HG03175 (cell line): ENCODE results near the gene ZNF525.
A peak's percentile ranks its signal among the peaks of the same experiment; 100 is the strongest.
"Not testable (repeated sequence)": the region's sequence is repeated elsewhere in the genome, so short reads cannot be mapped to it uniquely, and the experiment has no call there.

ENCODE experiments used
- ATAC-seq: cut with Tn5 transposase; IDR thresholded peaks from one replicate; pipeline ENCODE4 v1.9.1; 2021; ENCODE audit warnings: mild to moderate bottlenecking, moderate library complexity; ENCODE audit not compliant: unreplicated experiment

The ZNF525 gene

DNA sequence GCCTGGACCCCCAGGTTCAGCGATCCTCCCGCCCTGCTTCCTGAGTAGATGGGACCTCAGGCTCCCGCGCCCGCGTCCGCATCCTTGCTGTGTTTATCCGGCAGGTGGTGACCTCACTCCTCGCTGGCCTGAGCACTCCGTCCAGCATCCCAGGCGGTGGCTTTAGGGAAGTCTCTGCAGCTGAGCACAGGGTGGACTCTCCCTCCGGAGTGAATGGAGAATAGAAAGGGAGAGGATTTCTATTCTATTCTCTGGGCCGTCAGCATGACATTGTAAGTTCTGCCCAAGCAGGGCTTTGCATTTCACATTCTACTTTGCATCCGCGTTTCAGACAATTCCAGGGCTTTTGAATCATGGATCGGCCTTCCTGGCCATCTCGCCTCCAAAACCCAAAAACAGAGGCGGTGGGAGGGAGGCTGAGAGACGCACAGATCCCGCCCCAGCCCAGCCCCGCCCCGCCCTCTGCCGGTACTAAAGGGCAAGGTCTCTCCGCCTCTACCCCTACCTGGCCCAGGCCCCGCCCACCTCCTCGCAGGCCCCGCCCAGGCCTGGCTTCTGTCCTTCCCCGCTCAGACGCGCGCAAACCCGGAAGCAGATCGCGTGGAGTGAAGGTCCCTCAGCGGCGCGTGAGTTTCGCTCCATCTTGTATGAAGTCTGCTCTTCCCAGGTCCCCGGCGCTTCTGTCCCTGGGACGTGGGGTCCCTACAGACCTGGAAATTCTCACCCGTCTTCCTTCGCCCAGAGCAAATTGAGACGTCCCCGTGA lies at the start of gene ZNF525:
ZNF525 (plus strand) TSS at position 572 of the 765 bp plus-strand sequence. CDS start 6,577 bp downstream, outside the sequence.
- peak; percentile 97 for ATAC-seq

DNA sequence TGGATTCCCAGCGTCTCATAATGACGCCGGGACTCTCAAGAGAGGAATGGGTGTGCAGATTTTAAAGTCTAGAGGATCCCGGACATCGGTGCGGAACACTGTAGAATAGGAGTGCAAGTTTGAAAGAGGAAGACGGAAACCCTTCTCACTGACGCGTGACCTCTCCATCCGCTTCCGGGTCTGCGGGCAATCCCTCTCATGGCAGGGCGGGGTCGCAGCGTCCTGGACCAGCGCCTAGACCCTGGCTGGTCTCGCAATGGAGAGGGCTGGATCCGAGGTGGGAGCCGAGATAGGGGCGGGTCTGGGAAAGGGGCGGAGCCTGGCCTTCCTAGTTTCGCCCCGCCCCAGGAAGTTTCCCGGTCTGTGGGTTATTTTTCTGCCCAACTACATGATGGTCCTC lies 36.5 kb upstream of the ZNF525 start:
- ATAC-seq, result no peak

DNA sequence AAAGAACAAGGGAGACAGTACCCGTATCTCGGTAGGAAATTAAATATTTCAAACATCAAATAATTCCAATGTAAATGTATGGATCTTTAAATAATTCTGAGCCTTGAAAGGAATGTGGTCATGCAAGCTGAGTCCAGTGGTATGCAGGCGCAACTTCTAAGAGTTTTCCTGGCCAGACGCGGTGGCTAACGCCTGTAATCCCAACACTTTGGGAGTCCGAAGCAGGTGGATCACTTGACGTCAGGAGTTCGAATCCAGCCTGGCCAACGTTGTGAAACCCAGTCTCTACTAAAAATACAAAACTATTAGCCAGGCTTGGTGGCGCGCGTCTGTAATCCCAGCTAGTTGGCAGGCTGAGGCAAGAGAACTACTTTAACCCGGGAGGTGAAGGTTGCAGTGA lies 33.0 kb upstream of the ZNF525 start:
- ATAC-seq, result no peak

DNA sequence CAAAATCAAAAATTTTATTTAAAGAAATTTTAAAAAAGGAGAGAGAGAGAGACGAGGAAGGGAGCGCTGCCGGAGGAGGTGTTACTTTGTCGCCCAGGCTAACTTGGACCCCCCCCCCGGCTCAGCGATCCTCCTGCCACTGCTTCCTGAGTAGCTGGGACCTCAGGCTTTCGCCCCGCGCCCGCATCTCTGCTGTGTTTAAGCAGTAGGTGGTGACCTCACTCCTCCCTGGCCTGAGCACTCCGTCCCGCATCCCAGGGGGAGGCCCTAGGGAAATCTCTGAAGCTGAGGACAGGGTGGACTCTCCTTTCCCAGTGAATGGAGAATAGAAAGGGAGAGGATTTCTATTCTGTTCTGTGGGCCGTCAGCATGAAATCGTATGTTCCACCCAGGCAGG lies 32.4 kb upstream of the ZNF525 start:
- ATAC-seq, result peak; percentile 18

DNA sequence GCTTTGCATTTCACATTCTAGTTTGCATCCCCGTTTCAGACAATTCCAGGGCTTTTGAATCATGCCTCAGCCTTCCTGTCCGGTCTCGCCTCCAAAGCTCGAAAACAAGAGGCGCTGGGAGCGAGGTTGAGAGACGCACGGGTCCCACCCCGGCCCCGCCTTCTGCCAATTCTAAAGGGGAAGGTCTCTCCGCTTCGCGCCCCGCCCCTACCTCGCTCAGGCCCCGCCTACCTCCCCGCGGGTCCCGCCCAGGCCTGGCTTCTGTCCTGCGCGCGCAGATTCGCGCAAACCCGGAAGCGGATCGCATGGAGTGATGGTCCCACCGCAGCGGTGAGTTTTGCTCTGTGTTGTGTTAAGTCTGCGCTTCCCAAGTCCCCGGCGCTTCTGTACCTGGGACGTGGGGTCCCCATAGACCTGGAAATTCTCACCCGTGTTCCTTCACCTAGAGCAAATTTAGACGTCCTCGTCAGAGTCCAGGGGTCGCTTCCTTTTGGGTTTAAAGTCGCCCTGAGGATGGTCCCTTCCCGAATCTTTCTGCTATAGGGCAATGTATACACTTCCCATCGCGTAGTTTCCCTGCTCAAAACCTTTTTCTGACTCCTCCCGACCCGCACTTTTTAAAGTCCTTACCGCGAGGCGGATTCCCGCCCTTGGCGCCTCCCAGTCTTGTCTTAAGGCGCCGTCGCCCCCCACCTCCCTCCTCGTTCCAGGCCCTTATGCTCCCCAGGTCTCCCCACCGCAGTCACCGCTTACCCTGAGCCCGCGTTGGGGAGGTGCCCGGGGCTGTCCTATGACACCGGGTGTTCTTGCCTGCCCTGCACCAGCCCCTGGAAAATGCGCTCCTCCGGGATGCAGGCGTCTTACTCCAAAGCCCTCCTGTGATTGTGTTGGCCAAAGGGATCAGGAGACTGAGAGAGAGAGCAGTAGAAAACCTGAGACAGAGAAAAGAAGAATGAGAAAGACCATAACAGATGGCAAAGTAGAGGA lies 31.7 kb upstream of the ZNF525 start, which contains the start of gene ZNF845:
ZNF845 (plus strand) TSS at position 287 of the 987 bp plus-strand sequence. CDS start 7,559 bp downstream, outside the sequence.
- ATAC-seq, result peak; percentile 93

DNA sequence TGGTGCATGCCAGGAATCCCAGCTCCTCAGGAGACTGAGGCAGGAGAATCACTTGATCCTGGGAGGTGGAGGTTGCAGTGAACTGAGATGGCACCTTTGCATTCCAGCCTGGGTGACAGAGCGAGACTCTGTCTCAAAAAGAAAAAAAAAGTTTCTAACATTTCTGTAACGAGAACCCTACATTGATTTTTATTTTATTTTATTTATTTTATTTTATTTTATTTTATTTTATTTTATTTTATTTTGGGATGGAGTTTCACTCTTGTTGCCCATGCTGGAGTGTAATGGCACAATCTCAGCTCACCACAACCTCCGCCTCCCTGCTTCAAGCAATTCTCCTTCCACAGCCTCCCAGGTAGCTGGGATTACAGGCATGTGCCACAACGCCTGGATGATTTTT lies 21.1 kb upstream of the ZNF525 start:
- ATAC-seq, result not testable (repeated sequence)

DNA sequence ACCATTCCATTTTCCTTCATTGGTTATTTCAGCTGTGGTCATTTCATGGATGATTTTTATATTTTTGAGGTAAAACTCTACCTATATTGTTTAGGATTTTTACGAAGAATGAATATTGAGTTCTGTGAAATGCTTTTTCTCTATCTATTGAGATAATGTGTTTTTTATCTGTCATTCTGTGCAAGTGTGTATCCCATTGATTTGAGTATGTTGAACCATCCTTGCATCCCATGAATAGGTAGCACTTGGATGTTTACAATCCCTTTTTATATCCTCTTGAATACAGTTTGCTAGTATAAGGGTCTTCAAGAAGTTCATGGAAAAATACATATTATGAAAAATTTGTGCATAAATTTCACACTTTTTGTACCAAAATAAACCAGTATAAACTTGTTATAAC lies 9.8 kb upstream of the ZNF525 start:
- ATAC-seq, result no peak

DNA sequence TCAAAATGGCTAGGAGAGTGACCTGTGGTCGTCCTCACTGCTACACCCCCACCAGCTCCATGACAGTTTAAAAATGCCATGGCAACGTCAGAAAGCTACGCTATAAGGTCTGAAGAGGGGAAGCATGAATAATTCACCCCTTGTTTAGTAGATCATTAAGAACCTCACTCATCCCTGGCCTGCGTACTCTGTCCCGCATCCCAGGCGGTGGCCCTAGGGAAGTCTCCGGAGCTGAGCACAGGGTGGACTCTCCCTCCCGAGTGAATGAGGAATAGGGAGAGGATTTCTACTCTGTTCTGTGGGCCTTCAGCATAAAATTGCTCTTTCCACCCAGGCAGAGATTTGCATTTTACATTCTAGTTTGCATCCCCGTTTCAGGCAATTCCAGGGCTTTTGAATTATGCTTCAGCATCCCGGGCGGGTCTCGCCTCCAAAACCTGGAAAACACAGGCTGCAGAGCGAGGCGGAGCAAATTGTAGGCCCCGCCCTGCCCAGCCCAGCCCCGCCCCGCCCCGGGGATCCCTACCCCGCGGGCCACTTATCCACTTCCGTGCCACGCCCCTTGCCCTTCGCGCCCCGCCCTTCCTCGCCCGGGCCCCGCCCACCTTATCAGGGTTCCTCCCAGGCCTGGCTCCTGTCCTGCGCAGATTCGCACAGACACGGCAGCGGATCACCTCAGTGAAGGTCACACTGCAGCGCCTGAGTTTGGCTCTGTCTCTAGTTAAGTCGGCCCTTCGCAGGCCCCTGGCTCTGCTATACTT lies 7.5 kb upstream of the ZNF525 start:
- ATAC-seq, result no peak

DNA sequence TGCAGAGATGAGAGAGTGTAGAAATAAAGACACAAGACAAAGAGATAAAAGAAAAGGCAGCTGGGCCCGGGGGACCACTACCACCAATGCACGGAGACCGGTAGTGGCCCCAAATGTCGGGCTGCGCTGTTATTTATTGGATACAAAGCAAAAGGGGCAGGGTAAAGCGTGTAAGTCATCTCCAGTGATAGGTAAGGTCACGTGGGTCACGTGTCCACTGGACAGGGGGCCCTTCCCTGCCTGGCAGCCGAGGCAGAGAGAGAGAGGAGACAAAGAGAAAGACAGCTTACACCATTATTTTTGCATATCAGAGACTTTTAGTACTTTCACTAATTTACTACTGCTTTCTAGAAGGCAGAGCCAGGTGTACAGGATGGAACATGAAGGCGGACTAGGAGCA lies 5.4 kb upstream of the ZNF525 start:
- not testable (repeated sequence) for ATAC-seq

DNA sequence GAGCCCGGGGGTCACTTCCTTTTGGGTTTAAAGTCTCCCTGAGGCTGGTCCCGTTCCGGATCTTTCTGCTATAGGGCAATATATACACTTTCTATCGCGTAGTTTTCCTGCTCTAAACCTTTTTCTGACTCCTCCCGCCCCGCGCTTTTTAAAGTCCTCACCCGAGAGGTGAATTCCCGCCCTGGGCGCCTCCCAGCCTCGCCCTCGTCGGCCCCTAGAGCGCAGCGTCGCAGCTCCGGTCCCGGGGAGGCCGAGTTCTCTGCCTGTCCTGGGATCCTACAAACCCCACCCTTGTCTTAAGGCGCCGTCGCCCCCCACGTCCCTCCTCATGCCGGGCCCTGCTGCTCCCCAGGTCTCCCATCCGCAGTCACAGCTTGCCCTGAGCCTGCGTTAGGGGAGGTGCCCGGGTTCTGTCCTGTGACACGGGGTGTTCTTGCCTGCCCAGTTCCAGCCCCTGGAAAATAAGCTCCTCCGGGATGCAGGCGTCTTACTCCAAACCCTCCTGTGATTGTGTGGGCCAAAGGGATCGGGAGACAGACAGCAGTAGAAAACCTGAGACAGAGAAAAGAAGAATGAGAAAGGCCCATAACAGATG lies 491 bp downstream of the ZNF525 start:
- peak; percentile 27 for ATAC-seq

DNA sequence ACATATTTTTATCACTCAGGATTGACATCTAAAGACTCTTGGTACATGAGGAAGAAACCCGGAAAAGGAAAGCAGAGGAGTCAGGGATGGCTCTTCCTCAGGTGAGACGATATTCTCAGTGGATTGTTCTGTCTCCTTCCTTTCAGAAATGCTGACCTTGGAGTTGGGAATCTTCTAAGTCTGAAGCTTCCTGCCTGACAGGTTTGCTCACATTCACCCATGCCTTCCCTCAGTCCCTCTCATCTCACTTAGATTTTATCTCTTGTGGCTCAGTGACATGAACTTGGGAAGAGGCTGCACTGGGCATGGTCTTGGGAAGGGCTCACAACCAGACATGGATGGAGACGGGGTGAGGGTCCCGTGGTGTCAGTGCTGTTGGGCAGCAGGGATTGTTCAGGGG lies 6.7 kb downstream of the ZNF525 start:
- no peak for ATAC-seq

DNA sequence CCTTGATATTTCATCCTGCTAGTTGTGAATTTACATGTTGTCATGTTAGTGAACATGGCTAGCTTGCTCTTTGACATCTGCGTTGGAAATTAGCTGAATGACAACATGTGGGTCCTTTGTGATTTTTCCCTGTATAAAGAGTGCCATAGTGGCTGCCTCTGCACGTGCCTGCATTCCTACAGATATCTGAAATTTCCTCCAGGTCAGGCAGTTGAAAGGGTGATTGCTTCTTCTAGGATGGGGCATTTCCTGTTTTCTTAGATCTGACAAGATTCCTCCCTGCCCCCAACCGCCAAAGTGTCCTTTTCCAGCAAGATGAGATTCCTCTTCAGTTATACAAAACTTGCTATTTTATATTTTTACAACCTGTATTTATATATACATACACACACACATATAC lies 8.8 kb downstream of the ZNF525 start:
- ATAC-seq, result no peak

DNA sequence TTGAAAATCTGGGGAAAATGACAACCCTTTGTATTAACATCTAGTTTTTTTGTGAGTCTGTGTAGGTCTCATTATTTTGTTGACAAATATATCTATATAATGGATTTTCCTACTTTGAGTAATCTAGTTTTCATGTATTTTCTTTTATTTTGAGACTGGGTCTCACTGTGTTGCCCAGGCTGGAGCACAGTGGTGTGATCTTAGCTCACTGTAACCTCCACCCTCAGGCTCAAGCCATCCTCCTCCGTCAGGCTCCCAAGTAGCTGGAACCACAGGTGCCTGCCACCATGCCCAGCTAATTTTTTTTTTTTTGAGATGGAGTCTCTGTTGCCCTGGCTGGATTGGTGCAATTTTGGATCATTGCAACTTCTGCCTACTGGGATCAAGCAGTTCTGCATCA lies 9.2 kb downstream of the ZNF525 start:
- no peak for ATAC-seq

DNA sequence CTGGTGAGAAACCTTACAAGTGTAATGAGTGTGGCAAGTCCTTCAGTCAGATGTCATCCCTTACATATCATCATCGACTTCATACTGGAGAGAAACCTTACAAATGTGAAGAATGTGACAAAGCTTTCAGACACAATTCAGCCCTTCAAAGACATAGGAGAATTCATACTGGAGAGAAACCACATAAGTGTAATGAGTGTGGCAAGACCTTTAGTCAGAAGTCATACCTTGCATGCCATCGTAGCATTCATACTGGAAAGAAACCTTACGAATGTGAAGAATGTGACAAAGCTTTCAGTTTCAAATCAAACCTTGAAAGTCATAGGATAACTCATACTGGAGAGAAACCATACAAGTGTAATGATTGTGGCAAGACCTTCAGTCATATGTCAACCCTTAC lies 15.9 kb downstream of the ZNF525 start:
- no peak for ATAC-seq

DNA sequence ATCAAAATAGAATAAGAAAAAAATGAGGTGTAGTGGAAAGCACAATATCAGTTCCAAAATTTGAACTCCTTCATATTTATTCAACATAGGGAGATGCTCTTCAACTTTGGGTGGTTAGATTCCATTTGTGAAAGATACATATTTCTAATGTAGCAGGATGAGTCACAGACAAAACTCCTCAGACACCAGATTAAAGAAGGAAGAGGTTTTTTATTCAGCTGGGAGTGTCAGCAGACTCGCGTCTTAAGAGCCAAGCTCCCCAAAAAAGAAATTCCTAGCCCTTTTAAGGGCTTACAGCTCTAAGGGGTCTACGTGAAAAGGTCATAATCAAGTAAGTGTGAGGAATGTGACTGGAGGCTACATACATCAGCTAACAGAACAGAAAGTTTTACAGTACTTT lies 22.7 kb downstream of the ZNF525 start:
- ATAC-seq, result no peak

DNA sequence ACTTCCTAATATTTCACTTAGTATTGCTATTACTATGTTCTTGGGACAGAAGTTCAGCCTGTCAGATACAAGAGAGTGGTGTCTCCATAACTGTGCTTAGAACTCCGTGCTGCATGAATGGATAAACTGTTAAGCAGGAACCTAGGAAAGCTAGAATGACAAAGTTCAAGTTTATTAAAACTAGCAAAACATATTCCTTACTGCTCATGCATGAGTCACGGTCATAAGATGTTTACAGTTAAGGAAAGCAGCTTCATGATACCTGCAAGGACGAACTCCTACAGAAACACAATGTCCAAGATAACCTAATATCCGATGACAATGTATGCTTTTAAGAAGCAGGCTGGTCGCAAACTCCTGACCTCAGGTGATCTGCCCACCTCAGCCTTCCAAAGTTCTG lies 23.4 kb downstream of the ZNF525 start:
- no peak for ATAC-seq

DNA sequence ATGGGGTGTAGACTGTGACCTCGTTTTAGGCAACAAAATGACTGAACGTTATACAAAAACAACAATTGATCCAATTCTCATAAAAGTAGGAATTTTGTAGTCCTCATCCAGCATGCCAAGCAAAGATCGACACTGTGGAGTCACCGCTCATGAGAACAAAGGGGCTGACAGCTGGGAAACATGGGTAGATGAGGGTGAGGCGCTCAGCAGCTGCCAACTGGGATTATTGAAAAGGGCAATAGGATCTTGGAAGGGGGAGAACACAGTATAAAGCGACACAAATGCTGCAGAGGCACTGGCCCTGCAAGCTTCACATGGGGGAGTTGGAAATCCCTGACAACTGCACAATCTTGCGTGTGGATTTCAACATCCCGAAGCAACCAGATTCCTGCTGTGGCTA lies 24.1 kb downstream of the ZNF525 start:
- no peak for ATAC-seq

DNA sequence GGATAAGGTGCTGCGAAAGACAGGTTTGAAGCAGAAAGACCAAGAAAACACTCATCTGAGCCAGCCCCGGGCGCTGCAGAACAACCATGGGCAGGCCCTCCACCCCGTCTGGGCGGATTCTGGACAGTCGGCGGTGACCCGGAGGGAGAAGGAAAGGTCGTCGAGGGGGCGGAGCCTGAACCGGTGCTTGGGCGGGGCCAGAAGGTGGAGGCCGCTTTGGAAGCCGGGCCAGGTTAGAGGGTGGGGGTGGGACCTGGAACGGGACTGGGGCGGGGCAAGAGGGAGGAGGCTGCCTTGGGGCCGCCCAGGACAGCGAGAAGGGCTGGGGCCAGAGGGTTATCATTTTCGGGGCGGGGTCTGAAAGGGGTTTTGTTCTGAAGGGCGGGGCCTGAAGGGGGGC lies 24.5 kb downstream of the ZNF525 start:
- no peak for ATAC-seq

DNA sequence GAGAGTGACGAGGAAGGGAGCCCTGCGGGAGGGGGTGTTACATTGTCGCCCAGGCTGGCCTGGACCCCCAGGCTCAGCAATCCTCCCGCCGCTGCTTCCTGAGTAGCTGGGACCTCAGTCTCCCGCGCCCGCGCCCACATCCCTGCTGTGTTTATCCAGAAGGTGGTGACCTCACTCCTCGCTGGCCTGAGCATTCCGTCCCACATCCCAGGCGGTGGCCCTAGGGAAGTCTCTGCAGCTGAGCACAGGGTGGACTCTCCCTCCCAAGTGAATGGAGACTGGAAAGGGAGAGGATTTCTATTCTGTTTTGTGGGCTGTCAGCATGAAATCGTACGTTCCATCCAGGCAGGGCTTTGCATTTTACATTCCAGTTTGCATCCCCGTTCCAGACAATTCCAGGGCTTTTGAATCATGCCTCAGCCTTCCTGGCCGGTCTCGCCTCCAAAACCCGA lies 29.0 kb downstream of the ZNF525 start:
- peak; percentile 15 for ATAC-seq
